SKM-1 (cell line): Measurements from ENCODE around the gene FLNA.
A peak's percentile ranks its signal among the peaks of the same experiment; 100 is the strongest.
"Not testable (repeated sequence)": the region's sequence is repeated elsewhere in the genome, so short reads cannot be mapped to it uniquely, and the experiment has no call there.

ENCODE experiments used
- DNase-seq: peaks from one replicate; lab custom pipeline; 2025; ENCODE audit not compliant: unreplicated experiment; lab: John Stamatoyannopoulos, UW

The FLNA gene

GRCh38 chrX:154374313-154375155, at the start of gene FLNA:
TSS of gene FLNA (minus strand) at chrX:154374634. CDS start at chrX:154371245, 3,389 bp downstream.
- DNase-seq: no peak

DNA sequence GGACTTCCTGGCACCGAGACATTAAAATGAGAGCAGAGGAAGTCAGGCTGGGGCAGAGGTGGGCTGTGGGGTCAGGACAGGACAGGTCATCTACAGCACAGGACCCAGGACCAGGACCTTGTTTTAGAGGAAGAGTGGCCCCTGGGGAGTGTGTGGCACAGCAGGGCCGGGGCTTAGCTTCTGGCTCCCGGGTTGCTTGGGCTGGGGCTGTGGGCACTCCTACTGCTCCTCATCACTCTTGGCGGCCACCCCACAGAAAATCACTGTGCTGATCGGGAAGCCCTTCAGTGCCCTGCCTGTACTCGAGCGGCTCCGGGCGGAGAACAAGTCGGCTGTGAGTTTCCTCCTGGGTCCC, 45.9 kb upstream of the FLNA start:
- DNase-seq: no peak

DNA sequence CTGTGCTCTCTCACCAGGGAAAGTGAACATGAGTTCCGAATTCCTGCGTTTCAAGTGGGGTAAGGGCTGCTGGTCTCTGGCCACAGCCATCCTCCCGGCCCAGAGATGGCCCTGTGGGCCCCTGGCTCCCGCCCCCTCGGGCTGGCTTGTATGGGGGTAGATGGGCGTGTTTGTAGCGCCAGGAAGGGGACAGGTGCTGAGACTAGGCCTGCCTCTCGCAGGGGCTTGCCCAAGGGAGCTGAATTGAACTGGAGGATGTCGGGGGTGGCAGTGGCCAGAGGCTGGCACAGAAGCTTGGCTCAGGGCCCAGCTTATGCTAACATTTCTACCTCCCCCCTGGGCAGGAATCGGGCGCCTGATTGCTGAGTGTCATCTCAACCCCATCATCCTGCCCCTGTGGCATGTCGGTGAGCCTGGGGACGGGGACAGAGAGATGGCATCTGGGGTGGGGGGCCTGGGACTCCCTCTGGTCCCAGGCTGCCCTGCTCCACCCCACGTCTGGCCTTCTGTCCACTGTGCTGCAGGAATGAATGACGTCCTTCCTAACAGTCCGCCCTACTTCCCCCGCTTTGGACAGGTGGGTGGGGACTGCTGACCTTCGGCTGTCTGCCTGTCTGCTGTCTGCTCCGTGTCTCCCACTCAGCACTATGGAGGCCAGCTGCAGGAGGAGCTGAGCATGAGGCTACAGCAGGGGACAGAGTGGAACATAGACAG, 45.4 kb upstream of the FLNA start:
- no peak for DNase-seq

DNA sequence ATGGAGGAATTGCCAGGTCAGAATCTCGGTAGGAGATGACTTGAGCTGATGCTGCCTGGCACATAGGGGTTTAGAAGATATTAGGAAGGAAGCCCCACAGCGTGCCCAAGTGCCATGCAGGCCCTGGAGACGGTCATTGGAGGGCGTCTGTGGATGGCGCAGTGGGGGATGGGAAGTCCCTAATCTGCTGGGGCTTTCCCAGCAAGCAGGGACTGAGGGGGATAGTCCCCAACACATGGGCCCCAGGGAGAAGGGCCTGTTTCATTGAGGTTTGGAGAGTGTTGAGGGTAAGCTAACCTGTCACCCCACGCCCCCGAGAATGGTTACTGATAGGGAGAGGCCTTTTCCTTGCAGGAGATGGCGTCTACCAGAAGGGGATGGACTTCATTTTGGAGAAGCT, 44.8 kb upstream of the FLNA start:
- no peak for DNase-seq

- DNase-seq: no peak
Measured at GRCh38 chrX:154417157-154417556, 42.7 kb upstream of the FLNA start.

GRCh38 chrX:154413142-154413541, 38.7 kb upstream of the FLNA start:
- DNase-seq: no peak

- no peak for DNase-seq
Measured at GRCh38 chrX:154412468-154412867, 38.0 kb upstream of the FLNA start.

- no peak for DNase-seq
Measured at GRCh38 chrX:154411981-154412340, 37.5 kb upstream of the FLNA start.

DNA sequence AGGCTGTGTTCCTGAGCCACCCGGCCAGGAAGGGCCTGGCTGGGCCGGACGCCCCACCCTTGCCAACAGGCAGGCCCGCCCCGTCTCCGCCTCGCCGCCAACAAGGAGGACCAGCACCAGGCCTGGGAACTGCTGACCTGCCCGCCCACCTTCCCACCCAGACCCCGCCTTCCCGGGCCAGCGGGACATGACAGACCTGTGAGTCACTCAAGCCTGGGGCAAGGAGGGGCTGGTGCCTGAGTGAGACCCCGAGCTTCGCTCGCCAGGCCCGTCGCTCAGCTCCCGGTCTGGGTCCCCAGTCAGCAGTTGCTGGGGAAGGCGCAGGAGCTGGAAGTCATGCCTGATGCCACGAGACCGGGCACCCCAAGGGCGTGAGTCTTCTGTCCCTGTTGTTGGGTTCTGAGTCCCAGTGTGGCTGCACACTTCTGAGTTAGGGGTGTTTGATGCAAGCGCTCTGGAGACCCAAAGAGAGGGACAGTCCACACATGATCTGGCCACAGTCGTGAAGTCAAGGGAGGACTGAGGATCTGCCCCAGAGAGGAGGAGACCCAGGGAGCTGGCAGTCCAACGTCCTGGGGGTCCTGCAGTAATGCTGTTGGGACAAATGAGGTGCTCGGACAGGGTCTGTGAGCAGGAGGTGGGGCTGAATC, 34.9 kb upstream of the FLNA start, which contains the start of gene DNASE1L1:
TSS of gene DNASE1L1 (minus strand) at position 33 of the 650 bp plus-strand sequence. CDS start 3,686 bp downstream, outside the sequence.
- DNase-seq: peak; percentile 35

GRCh38 chrX:154408659-154409221, 34.3 kb upstream of the FLNA start:
- DNase-seq: no peak

DNA sequence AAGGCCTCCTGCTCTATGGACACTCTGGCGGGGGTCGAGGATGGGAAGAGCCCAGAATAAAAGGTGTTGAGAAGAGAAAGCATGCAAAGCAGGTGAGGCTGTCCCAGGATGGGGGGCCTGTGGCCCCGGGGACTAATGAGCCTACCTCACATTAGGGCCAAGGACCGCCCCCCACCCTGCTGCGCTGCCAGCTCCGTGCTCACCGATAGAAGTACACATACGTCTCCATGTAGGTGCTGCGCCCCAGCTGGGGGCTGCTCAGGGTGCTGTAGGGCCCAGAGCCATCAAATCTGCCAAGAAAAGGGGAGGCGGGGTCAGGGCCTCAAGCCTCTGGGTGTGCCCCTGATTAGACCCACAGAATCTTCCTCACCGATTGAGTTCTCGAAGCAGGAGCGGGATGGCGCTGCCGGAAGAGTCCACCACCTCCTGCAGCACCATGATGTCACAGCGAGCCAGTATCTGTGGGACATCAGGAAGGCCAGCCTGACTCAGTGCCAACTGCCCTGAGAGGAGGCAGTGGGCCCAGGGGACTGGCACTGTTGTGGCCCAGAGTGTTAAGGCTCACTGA, 30.3 kb upstream of the FLNA start:
- no peak for DNase-seq

- DNase-seq: no peak
Measured at GRCh38 chrX:154403858-154404257, 29.4 kb upstream of the FLNA start.

DNA sequence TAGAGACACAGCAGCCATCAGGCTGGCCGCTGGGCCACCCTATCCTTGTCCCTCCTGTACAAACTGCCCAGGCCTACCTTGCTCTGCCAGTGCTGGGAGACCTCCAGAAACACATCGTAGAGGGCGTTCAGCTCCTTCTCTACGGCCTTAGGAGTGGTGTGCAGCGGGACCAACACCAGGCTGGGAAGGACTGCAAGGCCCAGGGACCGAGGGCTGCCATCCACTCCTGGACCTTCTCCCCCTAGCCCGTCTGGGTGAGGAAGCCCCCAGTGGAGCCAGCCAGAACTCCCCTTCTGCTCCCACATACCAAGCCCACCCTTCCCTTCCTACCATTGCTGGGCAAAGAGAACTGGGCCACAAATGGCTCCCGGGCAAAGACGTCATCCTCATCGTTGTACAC, 28.8 kb upstream of the FLNA start:
- no peak for DNase-seq

GRCh38 chrX:154402622-154403127, 28.2 kb upstream of the FLNA start:
- no peak for DNase-seq

- DNase-seq: no peak
Measured at GRCh38 chrX:154401918-154402621, 27.6 kb upstream of the FLNA start.

DNA sequence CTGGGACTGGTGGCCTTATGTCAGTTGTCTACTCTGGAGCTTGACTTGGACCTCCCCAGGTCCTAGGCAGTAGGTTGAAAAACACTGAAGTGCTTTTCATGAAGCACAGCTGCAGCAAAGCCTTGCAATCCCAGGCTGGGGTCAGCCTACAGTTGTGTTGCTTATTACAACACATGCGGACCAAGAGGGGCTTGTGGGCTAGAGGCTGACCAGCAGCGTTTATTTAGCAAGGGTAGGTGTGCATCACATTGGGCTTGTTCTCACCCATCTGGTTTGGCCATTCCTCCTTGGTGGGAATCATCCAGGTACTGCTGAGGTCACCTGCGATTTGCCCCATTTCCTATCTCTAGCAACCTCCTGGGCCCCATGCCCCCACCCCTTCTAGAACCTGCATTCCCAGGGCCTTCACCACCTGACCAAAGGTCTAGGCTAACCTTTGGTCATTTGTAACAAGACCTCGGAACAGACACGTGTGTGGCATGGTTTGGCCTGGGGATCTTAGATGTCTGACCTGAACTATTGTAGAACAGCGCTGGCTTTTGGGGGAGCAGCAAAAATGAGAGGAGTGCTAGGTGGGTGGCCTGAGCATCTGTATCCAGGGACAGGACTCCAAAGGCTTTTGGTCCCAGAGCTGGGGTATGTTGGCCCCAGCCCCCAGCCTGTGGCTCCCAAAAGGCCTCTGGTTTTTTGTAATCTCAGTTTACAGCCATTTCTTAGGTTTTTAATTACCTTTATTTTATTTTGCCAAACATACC, 26.8 kb upstream of the FLNA start:
- no peak for DNase-seq

GRCh38 chrX:154400369-154400817, 26.0 kb upstream of the FLNA start:
- not testable (repeated sequence) for DNase-seq

DNA sequence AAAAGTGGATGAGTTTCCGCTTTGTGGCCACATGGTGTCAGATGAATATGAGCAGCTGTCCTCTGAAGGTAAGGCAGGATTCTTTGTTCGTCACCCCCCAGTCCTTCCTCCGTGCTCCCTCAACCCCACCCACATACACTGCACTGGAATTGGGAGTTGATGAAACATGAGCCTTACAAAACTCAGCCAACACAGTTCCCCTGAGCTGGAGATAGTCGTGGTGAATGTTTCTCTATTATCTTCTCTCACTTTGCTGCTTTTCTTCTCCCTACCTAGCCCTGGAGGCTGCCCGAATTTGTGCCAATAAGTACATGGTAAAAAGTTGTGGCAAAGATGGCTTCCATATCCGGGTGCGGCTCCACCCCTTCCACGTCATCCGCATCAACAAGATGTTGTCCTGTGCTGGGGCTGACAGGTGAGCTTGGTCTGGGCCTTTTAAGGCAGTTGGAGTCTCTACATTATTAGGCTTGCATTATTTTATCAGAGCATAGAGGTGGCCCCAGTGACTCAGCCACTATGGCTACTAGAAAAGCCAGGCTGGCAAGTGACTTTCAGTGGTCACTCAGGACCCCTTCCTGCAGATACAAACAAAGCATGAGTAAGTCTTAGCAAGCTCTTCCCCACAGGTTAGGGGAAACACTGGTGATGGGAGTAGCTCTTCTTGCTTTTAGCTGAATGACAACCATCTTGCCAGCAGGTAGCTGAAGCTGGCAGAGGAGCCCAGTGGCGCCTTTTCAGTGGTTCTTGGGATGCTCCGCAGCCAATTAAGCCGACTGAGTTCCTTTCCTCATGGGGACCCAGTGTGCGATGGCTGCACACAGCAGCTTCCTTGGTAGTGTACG, 25.3 kb upstream of the FLNA start:
- no peak for DNase-seq
